Body of pancreas (tissue), 4 donors: ENCODE data around the gene LPAR2.

Source experiments
- POLR2A ChIP-seq, 3 donors: fragments of 450-650 bp; IDR thresholded peaks; one replicate each; pipeline ENCODE4 v1.6.1; 2016; ENCODE audit warnings: antibody characterized with exemption in 3 of 3, mild to moderate bottlenecking in 2 of 3
- TF ChIP-seq, protein P1 (sequence below), 7 experiments: fragments of 450-650 bp in 4 of 7; fragments of 200-600 bp in 3 of 7; sonication (generic) in 3 of 7; IDR thresholded peaks; one replicate each; pipeline ENCODE4 v1.5.1; 2016 to 2019; ENCODE audit warnings: antibody characterized with exemption in 7 of 7

GRCh38 chr19:19594381-19594780 is 33.6 kb downstream of the LPAR2 start:
- TF ChIP-seq, protein P1, sequence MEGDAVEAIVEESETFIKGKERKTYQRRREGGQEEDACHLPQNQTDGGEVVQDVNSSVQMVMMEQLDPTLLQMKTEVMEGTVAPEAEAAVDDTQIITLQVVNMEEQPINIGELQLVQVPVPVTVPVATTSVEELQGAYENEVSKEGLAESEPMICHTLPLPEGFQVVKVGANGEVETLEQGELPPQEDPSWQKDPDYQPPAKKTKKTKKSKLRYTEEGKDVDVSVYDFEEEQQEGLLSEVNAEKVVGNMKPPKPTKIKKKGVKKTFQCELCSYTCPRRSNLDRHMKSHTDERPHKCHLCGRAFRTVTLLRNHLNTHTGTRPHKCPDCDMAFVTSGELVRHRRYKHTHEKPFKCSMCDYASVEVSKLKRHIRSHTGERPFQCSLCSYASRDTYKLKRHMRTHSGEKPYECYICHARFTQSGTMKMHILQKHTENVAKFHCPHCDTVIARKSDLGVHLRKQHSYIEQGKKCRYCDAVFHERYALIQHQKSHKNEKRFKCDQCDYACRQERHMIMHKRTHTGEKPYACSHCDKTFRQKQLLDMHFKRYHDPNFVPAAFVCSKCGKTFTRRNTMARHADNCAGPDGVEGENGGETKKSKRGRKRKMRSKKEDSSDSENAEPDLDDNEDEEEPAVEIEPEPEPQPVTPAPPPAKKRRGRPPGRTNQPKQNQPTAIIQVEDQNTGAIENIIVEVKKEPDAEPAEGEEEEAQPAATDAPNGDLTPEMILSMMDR (IDR thresholded peaks at IDR 0.05) = no peak
- no peak for TF ChIP-seq POLR2A (IDR thresholded peaks at IDR 0.05)
